GM23338 (cell line): Measurements from ENCODE around the gene MOGAT1. TPM values are rescaled to one million over a fixed set of nuclear protein-coding genes. Genes with fewer than 3 reads are reported as not detected.

ENCODE experiments used
- ATAC-seq: fragments of 200-7000 bp; cut with Tn5 transposase; 3 replicates; pipeline ENCODE4 v1.9.1; 2020
- DNase-seq: peaks from one replicate; pipeline ENCODE4 v3.0.0-alpha.2; 2015; ENCODE audit warnings: low spot score
- H2AFZ ChIP-seq: fragments of 200-600 bp; sonication (generic); 2 replicates; pipeline ENCODE4 v1.8.0; 2016; ENCODE audit warnings: antibody characterized with exemption, mild to moderate bottlenecking, moderate library complexity
- H3F3A ChIP-seq: fragments of 200-600 bp; sonication (generic); replicated peaks from 2 replicates; pipeline ENCODE4 v1.8.0; 2017; ENCODE audit warnings: antibody characterized with exemption, mixed run types, low read depth
- H3K27ac ChIP-seq: fragments of 200-600 bp; sonication (generic); 2 replicates; pipeline ENCODE4 v1.6.1; 2016; ENCODE audit warnings: low read depth
- H3K27me3 ChIP-seq: fragments of 200-600 bp; sonication (generic); 2 replicates; pipeline ENCODE4 v1.8.0; 2016; ENCODE audit warnings: mild to moderate bottlenecking, mixed run types, moderate library complexity; ENCODE audit not compliant: insufficient read depth
- H3K36me3 ChIP-seq: fragments of 200-600 bp; sonication (generic); 2 replicates; pipeline ENCODE4 v1.8.0; 2016; ENCODE audit warnings: mild to moderate bottlenecking; ENCODE audit not compliant: insufficient read depth
- H3K4me1 ChIP-seq: fragments of 200-600 bp; sonication (generic); 2 replicates; pipeline ENCODE4 v1.8.0; 2016; ENCODE audit warnings: mild to moderate bottlenecking, moderate library complexity; ENCODE audit not compliant: insufficient read depth
- H3K4me2 ChIP-seq: fragments of 200-600 bp; sonication (generic); 2 replicates; pipeline ENCODE4 v1.7.1; 2017; ENCODE audit warnings: mixed run types
- H3K4me3 ChIP-seq: fragments of 200-600 bp; sonication (generic); 2 replicates; pipeline ENCODE4 v1.6.1; 2016; ENCODE audit warnings: mixed run types
- H3K79me2 ChIP-seq: fragments of 200-600 bp; sonication (generic); replicated peaks from 2 replicates; pipeline ENCODE4 v1.8.0; 2017; ENCODE audit warnings: mild to moderate bottlenecking; ENCODE audit not compliant: insufficient read depth
- H3K9me2 ChIP-seq: fragments of 200-600 bp; sonication (generic); 2 replicates; pipeline ENCODE4 v1.8.0; 2017; ENCODE audit not compliant: insufficient read depth
- H4K20me1 ChIP-seq: fragments of 200-600 bp; sonication (generic); replicated peaks from 2 replicates; pipeline ENCODE4 v1.8.0; 2017; ENCODE audit warnings: mild to moderate bottlenecking; ENCODE audit not compliant: insufficient read depth
- H3K27ac Mint-ChIP-seq: 2 replicates; pipeline ENCODE4 v1.8.0; 2020; ENCODE audit warnings: inconsistent platforms, mild to moderate bottlenecking, moderate library complexity, mixed read lengths
- H3K27me3 Mint-ChIP-seq: 3 replicates; pipeline ENCODE4 v1.8.0; 2022; ENCODE audit warnings: low read depth, mild to moderate bottlenecking, moderate library complexity, mixed read lengths, inconsistent platforms; ENCODE audit not compliant: insufficient read depth, poor library complexity
- H3K36me3 Mint-ChIP-seq: 3 replicates; pipeline ENCODE4 v1.8.0; 2021; ENCODE audit warnings: low read depth, mild to moderate bottlenecking, inconsistent platforms, moderate library complexity, mixed read lengths
- H3K4me1 Mint-ChIP-seq: 3 replicates; pipeline ENCODE4 v1.8.0; 2020; ENCODE audit warnings: mild to moderate bottlenecking, inconsistent platforms, mixed read lengths
- H3K4me3 Mint-ChIP-seq: 3 replicates; pipeline ENCODE4 v1.8.0; 2021; ENCODE audit warnings: moderate library complexity, mild to moderate bottlenecking, inconsistent platforms, mixed read lengths
- H3K9me3 Mint-ChIP-seq: 3 replicates; pipeline ENCODE4 v1.8.0; 2020; ENCODE audit warnings: moderate library complexity, mild to moderate bottlenecking, inconsistent platforms, mixed read lengths
- CREB1 ChIP-seq: fragments of 250-450 bp; sonication (Bioruptor Pico); IDR thresholded peaks from 2 replicates; pipeline ENCODE4 v1.5.0; 2020; ENCODE audit warnings: low read depth, mild to moderate bottlenecking, moderate library complexity
- CTCF ChIP-seq, 2 experiments: fragments of 200-600 bp in 1 of 2; sonication (generic) in 1 of 2; conservative IDR thresholded peaks; 2 replicates each; pipeline versions ENCODE4 v1.5.1 to v1.6.1; 2016 to 2017; ENCODE audit warnings: antibody characterized with exemption in 2 of 2, low read depth in 2 of 2, mild to moderate bottlenecking in 2 of 2, moderate library complexity in 1 of 2
- EZH2 ChIP-seq: fragments of 200-600 bp; sonication (generic); IDR thresholded peaks from one replicate; pipeline ENCODE4 v1.8.0; 2017; ENCODE audit warnings: antibody characterized with exemption, mild to moderate bottlenecking, low read depth; ENCODE audit not compliant: unreplicated experiment
- EZH2phosphoT487 ChIP-seq: fragments of 200-600 bp; sonication (generic); IDR thresholded peaks from one replicate; pipeline ENCODE4 v1.8.1; 2018; ENCODE audit warnings: antibody characterized with exemption; ENCODE audit not compliant: unreplicated experiment
- JUNB ChIP-seq: IDR thresholded peaks from one replicate; pipeline ENCODE4 v1.6.1; 2016; ENCODE audit warnings: antibody characterized with exemption; ENCODE audit not compliant: unreplicated experiment
- NANOG ChIP-seq: IDR thresholded peaks from 2 replicates; pipeline ENCODE4 v1.6.1; 2016; ENCODE audit warnings: antibody characterized with exemption, borderline replicate concordance
- POLR2AphosphoS5 ChIP-seq: IDR thresholded peaks from 2 replicates; pipeline ENCODE4 v1.6.1; 2016; ENCODE audit warnings: antibody characterized with exemption, low read depth
- REST ChIP-seq: IDR thresholded peaks from one replicate; pipeline ENCODE4 v1.6.1; 2018; ENCODE audit warnings: antibody characterized with exemption; ENCODE audit not compliant: unreplicated experiment
- STAT1 ChIP-seq: IDR thresholded peaks from one replicate; pipeline ENCODE4 v1.6.1; 2016; ENCODE audit warnings: antibody characterized with exemption; ENCODE audit not compliant: unreplicated experiment
- ZNF114 ChIP-seq: fragments of 250-450 bp; sonication (Bioruptor Pico); IDR thresholded peaks from 2 replicates; pipeline ENCODE4 v1.5.0; 2020; ENCODE audit warnings: mild to moderate bottlenecking, moderate library complexity
- ZNF331 ChIP-seq: fragments of 250-450 bp; sonication (Bioruptor Pico); IDR thresholded peaks from 2 replicates; pipeline ENCODE4 v1.5.0; 2020; ENCODE audit warnings: low read depth, mild to moderate bottlenecking, moderate library complexity
- ZNF462 ChIP-seq: fragments of 250-450 bp; sonication (Bioruptor Pico); IDR thresholded peaks from 2 replicates; pipeline ENCODE4 v1.5.0; 2020; ENCODE audit warnings: mild to moderate bottlenecking, moderate library complexity
- polyA plus RNA-seq: library from polyadenylated mRNA; unstranded; fragments of >200 nt; fragmentation: Nextera tagmentation; extraction: Ambion mirVana; gene quantifications from 2 replicates; pipeline ENCODE4 v1.2.1, GENCODE V29; 2016
- total RNA-seq: library from RNA; depleted of rRNA; stranded (reverse); fragments of >200 nt; shearing (Covaris generic); gene quantifications from 2 replicates; pipeline ENCODE4 v1.2.3, GENCODE V29; 2014
- TF ChIP-seq, protein P1 (sequence below): IDR thresholded peaks from 2 replicates; pipeline ENCODE4 v1.6.1; 2016; ENCODE audit warnings: antibody characterized with exemption

The MOGAT1 gene
- total and polyA plus RNA-seq, 2 experiments from 2014 or later: 0.86 to 0.94 TPM

- no peak overlapping the region for H2AFZ ChIP-seq
- no peak overlapping the region for H3K4me3 Mint-ChIP-seq
- no peaks in the 10 kb centered on the region for H3K79me2 ChIP-seq
- 0 out of 2 replicates have a peak, but pooled peaks cover 4% of the 10 kb centered on the region for H3K4me1 ChIP-seq
- ATAC-seq (no peak), DNase-seq (no peak)
- no peaks in the 10 kb centered on the region for H3K9me2 ChIP-seq
- no peaks in the 10 kb centered on the region for H3K9me3 Mint-ChIP-seq
- H3K4me1 Mint-ChIP-seq: 0 out of 3 replicates have a peak, but pooled peaks cover 3% of the 10 kb centered on the region
- H3K27ac Mint-ChIP-seq: no peak overlapping the region
- no peaks in the 10 kb centered on the region for H3K36me3 ChIP-seq
- H4K20me1 ChIP-seq: no peaks in the 10 kb centered on the region
- no peak overlapping the region for H3K4me2 ChIP-seq
- H3K27me3 ChIP-seq: no peaks in the 10 kb centered on the region
- no peak for TF ChIP-seq EZH2
- no peak for TF ChIP-seq JUNB
- no peak for TF ChIP-seq CREB1 (CRISPR knock-in tag)
- TF ChIP-seq STAT1: no peak
- no peak for TF ChIP-seq EZH2phosphoT487
- TF ChIP-seq POLR2AphosphoS5: no peak
- no peak for TF ChIP-seq ZNF114 (CRISPR knock-in tag)
- TF ChIP-seq CTCF (conservative IDR thresholded peaks at IDR 0.05; ENCODE audit: low read depth in 2 of 2): no peak
- TF ChIP-seq, protein P1, sequence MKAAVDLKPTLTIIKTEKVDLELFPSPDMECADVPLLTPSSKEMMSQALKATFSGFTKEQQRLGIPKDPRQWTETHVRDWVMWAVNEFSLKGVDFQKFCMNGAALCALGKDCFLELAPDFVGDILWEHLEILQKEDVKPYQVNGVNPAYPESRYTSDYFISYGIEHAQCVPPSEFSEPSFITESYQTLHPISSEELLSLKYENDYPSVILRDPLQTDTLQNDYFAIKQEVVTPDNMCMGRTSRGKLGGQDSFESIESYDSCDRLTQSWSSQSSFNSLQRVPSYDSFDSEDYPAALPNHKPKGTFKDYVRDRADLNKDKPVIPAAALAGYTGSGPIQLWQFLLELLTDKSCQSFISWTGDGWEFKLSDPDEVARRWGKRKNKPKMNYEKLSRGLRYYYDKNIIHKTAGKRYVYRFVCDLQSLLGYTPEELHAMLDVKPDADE: no peak
- TF ChIP-seq NANOG: no peak
- no peak for TF ChIP-seq ZNF331 (CRISPR knock-in tag)
- no peak for TF ChIP-seq ZNF462
- no peak for TF ChIP-seq REST
- H3F3A ChIP-seq: no peaks in the 10 kb centered on the region
- no peak overlapping the region for H3K27ac ChIP-seq
- peaks cover 2% of the 10 kb centered on the region for H3K27me3 Mint-ChIP-seq
- no peak overlapping the region for H3K4me3 ChIP-seq
- H3K36me3 Mint-ChIP-seq: no peaks in the 10 kb centered on the region; the same call in 2 of the 3 replicates
Observed at GRCh38 chr2:222701233-222701632, 29.8 kb downstream of the MOGAT1 start.
